GM18499 (cell line): ENCODE measurements around the gene GRP.
"Not testable (repeated sequence)": the region's sequence is repeated elsewhere in the genome, so short reads cannot be mapped to it uniquely, and the experiment has no call there.

Experiments
- ATAC-seq: cut with Tn5 transposase; IDR thresholded peaks from one replicate; pipeline ENCODE4 v1.9.1; 2021; ENCODE audit warnings: moderate number of reproducible peaks; ENCODE audit not compliant: insufficient read depth, unreplicated experiment

GRP gene

GRCh38 chr18:59228351-59228750, 8.4 kb downstream of the GRP start:
- no peak for ATAC-seq

DNA sequence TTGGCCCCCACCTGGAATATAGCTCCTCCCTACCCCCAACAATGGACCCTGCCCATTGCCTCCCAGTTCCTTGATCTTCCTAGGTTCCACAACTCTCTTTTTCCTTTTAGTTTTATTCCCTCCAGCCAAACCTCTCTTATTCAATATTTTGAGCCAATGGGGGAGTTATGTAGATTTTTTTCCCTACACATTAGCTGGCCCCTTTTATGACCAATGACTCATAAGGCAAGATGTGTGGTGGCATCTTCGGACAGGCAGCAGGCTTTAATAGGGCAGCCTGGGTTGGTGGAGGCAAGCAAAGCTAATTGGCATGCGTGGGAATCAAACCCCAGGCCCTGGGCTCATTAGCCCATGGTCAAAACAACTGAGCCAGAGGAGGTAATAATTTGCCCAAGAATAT, 9.2 kb downstream of the GRP start:
- ATAC-seq: no peak

- no peak for ATAC-seq
Measured at GRCh38 chr18:59229701-59230443, 9.9 kb downstream of the GRP start.

DNA sequence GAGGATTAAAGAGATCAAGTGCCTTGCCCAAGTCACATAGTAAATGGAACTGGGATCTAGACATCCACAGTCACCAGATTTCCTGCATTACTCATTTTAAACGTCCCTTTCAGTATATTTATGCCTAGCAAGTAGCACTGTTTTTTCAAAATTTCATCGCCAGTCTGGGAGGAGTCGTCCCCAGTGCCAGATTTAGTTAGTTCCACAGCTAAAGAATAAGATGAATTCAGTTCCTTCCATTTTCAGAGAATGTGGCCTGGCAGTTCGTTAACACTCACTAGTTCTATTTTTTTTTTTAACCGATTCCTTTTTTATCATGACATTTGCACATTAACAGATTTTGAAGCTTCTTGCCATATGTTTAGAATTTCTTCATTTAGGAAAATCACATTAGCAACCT, 11.2 kb downstream of the GRP start:
- ATAC-seq: no peak

DNA sequence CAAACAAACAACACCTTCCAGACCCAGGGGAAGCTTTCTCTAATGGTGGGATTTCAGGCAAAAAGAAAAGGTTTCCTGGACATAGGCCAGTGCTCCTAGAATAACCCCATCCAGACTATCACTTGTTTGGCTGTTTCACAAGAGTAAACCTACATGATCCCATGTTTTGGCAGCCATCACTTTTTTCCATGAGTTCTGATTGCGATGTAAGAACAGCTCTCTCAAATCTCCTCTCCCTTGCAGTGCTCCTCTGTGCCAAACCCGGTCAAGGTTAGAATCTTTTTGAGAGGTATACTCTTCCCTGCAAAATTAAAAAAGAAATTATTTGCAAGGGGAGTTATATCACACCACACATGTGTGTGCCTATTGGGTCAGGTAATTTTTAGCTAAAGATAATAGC, 11.9 kb downstream of the GRP start:
- ATAC-seq: no peak

GRCh38 chr18:59232309-59233016, 12.5 kb downstream of the GRP start:
- ATAC-seq: no peak

DNA sequence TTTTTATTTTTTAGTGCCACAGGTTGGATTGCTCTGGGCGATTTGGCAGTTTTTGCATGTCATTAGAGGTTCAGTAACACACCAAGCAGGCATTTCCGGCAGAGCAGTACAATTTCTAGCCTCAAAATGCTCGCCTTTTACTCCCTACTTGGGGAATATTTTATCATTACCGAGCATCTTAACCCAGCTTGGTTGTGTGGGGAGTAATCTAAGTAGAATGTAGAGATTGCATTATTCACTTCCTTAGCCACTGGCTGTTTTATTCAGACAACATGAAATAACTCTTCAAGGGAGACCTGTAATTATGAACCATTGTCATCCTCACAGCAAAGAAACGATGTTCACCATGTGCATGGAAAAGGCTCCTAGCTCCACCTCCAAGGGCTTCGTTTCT, 13.1 kb downstream of the GRP start:
- no peak for ATAC-seq

GRCh38 chr18:59238385-59238784, 18.4 kb downstream of the GRP start:
- ATAC-seq: no peak

- ATAC-seq: no peak
Measured at GRCh38 chr18:59239642-59240041, 19.7 kb downstream of the GRP start.

- no peak for ATAC-seq
Measured at GRCh38 chr18:59242906-59243305, 22.9 kb downstream of the GRP start.

DNA sequence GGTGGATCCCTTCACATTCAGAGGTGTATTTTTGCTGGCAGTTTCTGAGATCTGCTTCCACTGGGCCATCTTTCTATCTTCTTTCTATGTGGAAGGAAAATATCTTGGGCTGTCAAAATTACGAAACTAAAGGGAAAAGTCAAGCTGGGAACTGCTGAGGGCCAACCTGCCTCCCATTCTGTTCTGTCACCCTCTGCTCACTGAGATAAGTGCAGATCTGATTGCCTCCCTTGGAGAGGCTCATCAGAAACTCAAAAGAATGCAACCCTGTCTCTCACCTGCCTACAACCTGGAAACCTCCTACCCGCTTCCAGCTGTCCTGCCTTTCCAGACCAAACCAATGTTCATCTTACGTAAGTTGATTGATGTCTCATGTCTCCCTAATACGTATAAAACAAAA, 26.8 kb downstream of the GRP start:
- no peak for ATAC-seq

DNA sequence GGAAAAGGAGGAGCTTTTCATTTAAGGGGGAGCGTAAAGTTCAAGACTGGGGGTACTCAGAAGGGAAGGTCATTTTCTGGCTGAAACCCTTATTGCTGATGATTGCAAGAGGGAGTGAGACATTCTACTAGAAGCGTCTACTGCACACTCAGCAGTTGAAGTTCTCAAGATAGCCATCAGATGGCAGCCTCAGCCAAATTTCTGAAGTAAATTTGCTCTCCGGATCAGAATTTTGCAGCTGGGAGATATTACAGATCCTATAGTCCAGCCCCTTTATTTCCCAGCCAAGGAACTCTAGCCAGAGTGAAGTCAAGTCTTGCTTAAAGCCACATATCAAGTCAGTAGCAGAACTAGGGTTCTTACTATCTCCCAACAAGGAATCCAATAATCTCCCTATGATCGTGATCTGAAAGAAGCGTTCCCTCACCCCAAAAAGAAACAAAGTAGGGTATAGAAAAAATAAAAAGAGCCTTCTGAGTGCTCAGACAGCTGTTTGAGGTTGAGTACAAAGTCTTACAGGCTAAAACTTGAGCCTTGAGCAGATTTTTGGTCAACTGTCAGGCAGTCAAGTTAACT, 29.3 kb downstream of the GRP start:
- no peak for ATAC-seq

GRCh38 chr18:59255491-59255890, 35.5 kb downstream of the GRP start:
- ATAC-seq: not testable (repeated sequence)

DNA sequence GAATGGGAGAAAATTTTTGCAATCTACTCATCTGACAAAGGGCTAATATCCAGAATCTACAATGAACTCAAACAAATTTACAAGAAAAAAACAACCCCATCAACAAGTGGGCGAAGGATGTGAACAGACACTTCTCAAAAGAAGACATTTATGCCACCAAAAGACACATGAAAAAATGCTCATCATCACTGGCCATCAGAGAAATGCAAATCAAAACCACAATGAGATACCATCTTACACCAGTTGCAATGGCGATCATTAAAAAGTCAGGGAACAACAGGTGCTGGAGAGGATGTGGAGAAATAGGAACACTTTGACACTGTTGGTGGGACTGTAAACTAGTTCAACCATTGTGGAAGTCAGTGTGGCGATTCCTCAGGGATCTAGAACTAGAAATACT, 41.9 kb downstream of the GRP start:
- not testable (repeated sequence) for ATAC-seq

- ATAC-seq: not testable (repeated sequence)
Measured at GRCh38 chr18:59262243-59262642, 42.3 kb downstream of the GRP start.

GRCh38 chr18:59263661-59264060, 43.7 kb downstream of the GRP start:
- no peak for ATAC-seq

DNA sequence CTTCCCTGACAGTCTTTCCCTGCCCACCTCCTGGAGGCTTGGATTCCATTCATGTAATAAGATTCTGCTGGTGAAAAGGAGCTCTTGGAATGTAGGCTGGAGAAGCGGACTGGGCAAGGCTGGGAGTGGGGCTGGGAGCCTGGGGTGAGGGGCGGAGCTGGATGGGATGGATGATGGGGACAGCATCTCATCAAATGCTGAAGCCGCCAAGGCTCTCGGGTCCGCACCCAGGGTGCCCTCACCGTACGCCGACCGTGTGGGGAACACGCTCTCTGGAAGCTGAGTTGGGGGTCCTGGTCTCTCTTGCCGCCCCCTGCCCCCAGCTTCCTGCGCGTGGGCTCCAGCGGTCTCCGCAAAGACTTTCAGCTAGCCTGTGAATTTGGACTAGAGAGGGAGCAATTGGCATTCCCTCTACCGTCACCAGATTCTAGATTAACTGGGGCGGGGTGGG, 44.2 kb downstream of the GRP start:
- ATAC-seq: no peak

DNA sequence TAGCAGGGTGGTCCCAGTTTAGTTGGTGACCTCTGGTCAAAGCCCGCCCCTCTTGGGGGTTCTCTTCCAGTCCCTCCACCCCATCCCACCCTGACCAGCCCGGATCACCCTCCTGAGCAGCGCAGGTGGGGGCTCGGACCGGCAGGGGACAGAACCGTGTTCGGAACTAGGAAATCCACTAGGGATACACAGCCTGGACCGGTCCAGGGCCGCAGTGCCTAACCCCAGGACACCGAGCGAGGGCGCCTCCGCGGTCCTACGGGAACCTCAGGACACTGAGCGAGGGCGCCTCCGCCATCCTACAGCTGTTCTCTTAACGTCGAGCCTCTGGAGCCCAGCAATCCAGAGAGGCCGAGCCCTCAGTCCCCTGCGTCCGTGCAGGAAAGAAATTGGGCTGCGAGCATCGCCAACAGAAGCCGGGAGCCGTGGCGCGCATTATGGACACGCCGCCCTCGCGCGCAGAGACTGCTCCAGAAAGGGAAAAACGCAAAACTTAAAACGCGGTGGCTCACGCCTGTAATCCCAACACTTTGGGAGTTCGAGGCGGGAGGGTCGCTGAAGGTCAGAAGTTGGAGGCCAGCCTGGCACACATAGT, 44.8 kb downstream of the GRP start:
- ATAC-seq: no peak

GRCh38 chr18:59265246-59265973, 45.5 kb downstream of the GRP start:
- no peak for ATAC-seq

- no peak for ATAC-seq
Measured at GRCh38 chr18:59265974-59266369, 46.0 kb downstream of the GRP start.

DNA sequence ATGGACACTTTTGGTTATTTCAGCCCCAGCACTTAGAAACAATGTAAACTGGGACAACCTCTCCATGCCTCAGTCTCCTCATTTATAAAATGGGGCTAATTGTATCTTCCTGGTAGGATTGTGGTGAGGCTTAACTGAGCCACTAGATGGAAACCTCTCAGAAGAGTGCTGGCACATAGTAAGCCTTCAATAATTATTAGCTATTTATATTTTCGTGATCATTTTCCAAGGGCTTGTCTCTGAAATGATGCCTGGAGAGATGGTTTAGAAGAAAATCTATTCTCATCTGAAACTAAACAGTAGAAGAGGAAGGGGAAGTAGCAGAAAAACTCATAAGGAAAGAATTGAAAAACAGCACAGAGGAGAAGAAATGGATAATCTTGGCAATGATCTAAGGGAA, 46.5 kb downstream of the GRP start:
- no peak for ATAC-seq
